Activated naive CD4-positive, alpha-beta T cell treated with Interleukin-2 at 50 U/mL for 16 hours (primary cell): ENCODE results near the gene MYH2.

ENCODE experiments used
- DNase-seq: peaks from one replicate; pipeline ENCODE4 v3.0.0-alpha.2; 2020

The MYH2 gene

GRCh38 chr17:10513299-10514067 is 36.0 kb downstream of the MYH2 start:
- no peak for DNase-seq

DNA sequence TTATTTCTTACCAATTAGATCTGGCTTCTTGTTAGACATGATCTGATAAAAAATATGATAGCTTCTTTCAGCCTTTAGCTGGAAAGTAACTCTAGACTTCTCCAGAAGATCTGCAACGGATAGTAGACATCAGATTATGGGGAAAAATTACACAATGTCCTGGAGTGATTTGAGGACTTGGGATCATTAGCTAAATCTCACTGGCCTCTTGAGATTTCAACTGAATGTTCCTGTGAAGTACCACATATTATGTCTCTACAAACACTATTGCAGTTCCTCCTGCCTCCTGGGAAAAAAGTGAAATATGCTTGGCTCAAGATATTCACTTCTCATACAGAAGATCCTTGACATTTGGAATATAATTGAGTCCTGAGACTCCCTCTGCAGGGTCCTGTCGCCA is 36.6 kb downstream of the MYH2 start:
- no peak for DNase-seq

DNA sequence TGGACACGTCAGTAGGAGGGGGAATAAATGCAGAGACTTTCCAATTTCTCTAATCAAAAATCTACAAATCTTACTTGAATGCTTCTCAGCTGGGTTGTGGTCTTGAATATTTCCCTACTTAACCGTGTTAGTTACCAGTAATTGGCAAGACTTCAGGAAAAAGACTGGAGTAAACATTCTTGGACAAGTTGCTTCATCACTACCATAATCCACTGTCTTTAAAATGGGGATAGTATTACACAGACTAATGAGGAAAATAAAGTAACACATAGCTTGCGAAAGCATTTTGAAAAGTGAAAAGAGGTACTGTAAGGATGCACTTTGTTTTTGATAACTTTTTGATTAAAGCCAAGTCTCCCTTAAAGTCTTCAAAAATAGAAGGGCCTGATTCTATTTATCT is 49.5 kb downstream of the MYH2 start:
- no peak for DNase-seq

DNA sequence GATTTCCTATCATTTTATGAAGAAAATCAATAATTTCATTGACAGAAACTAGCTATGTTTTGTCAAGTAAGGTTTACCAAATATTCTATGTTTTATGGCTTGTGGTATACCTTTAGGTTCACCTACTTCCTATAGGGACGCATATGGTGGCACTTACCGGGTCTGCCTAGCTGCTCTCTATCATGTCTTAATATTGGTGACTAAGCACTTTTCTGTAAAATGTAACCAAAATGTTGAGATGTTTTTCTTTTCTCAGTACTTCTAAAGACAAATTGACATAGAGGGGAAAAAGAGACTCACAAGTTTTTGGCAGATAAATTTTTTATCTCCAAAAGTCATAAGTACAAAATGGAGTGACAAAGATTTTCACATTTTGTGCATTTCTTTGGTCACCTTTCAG is 57.5 kb downstream of the MYH2 start:
- no peak for DNase-seq

GRCh38 chr17:10482252-10482651 is 67.2 kb downstream of the MYH2 start:
- DNase-seq = no peak

- no peak for DNase-seq
Measured at GRCh38 chr17:10477701-10478100, 71.8 kb downstream of the MYH2 start.

DNA sequence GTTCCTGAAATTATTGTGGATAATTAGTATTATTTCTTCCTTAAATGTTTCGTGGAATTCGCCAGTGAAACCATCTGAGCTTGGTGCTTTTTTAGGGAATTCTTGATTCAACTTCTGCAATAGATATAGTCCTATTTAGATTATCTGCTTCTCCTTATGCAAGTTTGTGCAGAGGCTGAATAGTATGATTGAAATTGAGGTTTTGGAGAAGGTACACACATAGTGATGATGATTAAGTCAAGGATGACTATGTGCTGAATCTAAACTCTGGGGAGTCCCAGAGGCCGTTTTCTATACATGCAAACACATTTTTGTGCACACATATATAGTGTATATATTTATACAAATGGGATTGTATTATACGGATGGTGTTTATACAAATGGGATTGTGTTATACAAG is 74.9 kb downstream of the MYH2 start:
- no peak for DNase-seq

GRCh38 chr17:10471858-10472257 is 77.6 kb downstream of the MYH2 start:
- DNase-seq = no peak
